ENCODE measurements around the gene TENT5C.

DNA sequence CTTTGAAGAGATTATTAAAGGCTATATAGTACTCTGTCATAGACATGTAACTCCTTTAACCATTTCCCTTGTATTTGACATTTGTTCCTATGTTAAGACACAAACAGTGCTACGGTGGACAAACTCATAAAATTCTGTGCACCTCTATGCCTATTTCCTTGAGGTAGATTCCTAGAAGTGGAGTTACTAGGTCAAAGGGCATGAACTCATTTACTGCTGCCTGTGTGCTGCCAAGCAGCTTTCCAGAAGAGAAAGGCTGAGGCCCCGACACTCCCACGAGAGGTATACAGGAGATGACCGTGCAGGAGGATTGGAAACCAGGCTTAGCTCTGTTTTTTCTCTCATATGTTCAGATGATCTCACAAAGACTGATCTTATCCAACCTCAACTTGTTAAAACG lies 34.4 kb upstream of the TENT5C start:
- TF ChIP-seq ZNF274 (IDR thresholded peaks at IDR 0.05; ENCODE audit: low read depth, low read length) = no peak
- TF ChIP-seq YY1 (IDR thresholded peaks at IDR 0.05; ENCODE audit: insufficient read depth, insufficient read length) = no peak
- TF ChIP-seq SUZ12 (IDR thresholded peaks at IDR 0.05; ENCODE audit: extremely low read depth, insufficient read depth, insufficient read length) = no peak

Data from NT2/D1 (cell line).